T follicular helper cell (primary cell): Measurements from ENCODE around the gene AIF1L.

ENCODE experiments used
- DNase-seq: peaks from one replicate; pipeline ENCODE4 v3.0.0-alpha.2; 2020; ENCODE audit warnings: low read depth

AIF1L gene

GRCh38 chr9:131076347-131077195 lies 19.8 kb upstream of the AIF1L start:
- DNase-seq: no peak

GRCh38 chr9:131078427-131079366 lies 17.6 kb upstream of the AIF1L start:
- DNase-seq: no peak

GRCh38 chr9:131080589-131080988 lies 15.7 kb upstream of the AIF1L start:
- DNase-seq: no peak

- DNase-seq: no peak
Observed at GRCh38 chr9:131081868-131082267, 14.5 kb upstream of the AIF1L start.

GRCh38 chr9:131082774-131083512 lies 13.4 kb upstream of the AIF1L start:
- DNase-seq: no peak

GRCh38 chr9:131084661-131085369 lies 11.5 kb upstream of the AIF1L start:
- no peak for DNase-seq

GRCh38 chr9:131085370-131086122 lies 10.8 kb upstream of the AIF1L start:
- DNase-seq: no peak

- DNase-seq: no peak
Observed at GRCh38 chr9:131087354-131087893, 8.9 kb upstream of the AIF1L start.

GRCh38 chr9:131090025-131090787 lies 6.1 kb upstream of the AIF1L start:
- DNase-seq: no peak

- DNase-seq: no peak
Observed at GRCh38 chr9:131091352-131091992, 4.9 kb upstream of the AIF1L start.

GRCh38 chr9:131092030-131092429 lies 4.3 kb upstream of the AIF1L start:
- DNase-seq: no peak

GRCh38 chr9:131092548-131093440 lies 3.5 kb upstream of the AIF1L start:
- no peak for DNase-seq

GRCh38 chr9:131094015-131094414 lies 2.3 kb upstream of the AIF1L start:
- DNase-seq: no peak

GRCh38 chr9:131094622-131095021 lies 1.7 kb upstream of the AIF1L start:
- DNase-seq: no peak

GRCh38 chr9:131095666-131096268 lies 564 bp upstream of the AIF1L start:
- no peak for DNase-seq

GRCh38 chr9:131097126-131097947 lies 1.0 kb downstream of the AIF1L start:
- DNase-seq: no peak

GRCh38 chr9:131097948-131098278 lies 1.6 kb downstream of the AIF1L start:
- DNase-seq: no peak
